ENCODE data around the gene ARHGAP27. TPM values are rescaled to one million over a fixed set of nuclear protein-coding genes. Genes with fewer than 3 reads are reported as not detected.
A peak's percentile ranks its signal among the peaks of the same experiment; 100 is the strongest.
"Not testable (repeated sequence)": the region's sequence is repeated elsewhere in the genome, so short reads cannot be mapped to it uniquely, and the experiment has no call there.

Gene ARHGAP27, protein sequence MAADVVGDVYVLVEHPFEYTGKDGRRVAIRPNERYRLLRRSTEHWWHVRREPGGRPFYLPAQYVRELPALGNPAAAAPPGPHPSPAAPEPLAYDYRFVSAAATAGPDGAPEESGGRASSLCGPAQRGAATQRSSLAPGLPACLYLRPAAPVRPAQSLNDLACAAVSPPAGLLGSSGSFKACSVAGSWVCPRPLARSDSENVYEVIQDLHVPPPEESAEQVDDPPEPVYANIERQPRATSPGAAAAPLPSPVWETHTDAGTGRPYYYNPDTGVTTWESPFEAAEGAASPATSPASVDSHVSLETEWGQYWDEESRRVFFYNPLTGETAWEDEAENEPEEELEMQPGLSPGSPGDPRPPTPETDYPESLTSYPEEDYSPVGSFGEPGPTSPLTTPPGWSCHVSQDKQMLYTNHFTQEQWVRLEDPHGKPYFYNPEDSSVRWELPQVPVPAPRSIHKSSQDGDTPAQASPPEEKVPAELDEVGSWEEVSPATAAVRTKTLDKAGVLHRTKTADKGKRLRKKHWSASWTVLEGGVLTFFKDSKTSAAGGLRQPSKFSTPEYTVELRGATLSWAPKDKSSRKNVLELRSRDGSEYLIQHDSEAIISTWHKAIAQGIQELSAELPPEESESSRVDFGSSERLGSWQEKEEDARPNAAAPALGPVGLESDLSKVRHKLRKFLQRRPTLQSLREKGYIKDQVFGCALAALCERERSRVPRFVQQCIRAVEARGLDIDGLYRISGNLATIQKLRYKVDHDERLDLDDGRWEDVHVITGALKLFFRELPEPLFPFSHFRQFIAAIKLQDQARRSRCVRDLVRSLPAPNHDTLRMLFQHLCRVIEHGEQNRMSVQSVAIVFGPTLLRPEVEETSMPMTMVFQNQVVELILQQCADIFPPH
- 100 to 1,000 TPM in 1 of 6 donors, 10 to 100 TPM in 5; 46.1 to 243 (median 81.4) TPM for total RNA-seq

DNA sequence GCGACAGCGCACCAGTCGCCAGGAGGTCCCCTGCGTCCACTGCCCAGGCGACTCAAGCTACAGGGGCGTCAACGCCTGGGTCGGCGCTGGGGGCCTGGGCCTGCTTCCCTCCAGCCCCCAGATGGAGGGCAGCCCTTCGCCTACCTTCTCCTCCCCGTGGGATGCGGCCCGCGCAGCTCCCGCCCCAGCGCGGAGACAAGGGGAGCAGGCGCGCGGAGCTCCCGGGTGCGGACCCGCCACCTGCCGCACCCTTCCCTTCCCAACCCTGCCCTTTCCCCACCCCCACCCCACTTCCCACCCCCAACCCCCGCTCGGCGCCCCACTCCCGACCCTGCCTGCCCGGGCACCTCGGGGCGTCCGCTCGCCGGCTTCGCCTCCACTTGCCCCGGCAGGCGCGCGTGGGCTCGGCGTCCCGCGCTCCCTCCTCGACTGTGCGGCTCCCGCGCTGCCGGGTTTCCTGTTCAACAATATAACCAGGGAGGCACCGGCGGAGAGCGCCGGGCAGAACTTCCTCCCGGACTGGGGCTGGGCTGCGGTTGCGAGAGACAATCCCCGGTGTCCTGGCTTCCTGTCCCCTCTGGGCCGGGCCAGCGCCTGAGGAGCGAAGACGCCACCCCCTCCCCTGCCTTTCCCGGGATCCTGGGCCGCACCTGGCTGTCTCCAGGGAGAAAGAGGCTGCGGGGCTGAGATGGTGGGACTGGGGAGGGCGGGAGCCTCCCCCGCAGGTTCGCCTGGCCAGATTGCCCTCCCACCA lies at the start of gene ARHGAP27:
TSS of gene ARHGAP27 (minus strand) at position 466 of the 754 bp plus-strand sequence. CDS start 2,591 bp downstream, outside the sequence.
- H3K4me3 ChIP-seq = peak within 1 kb of the TSS; percentile 55 to 87 (median 74)
- TF ChIP-seq, protein P1, sequence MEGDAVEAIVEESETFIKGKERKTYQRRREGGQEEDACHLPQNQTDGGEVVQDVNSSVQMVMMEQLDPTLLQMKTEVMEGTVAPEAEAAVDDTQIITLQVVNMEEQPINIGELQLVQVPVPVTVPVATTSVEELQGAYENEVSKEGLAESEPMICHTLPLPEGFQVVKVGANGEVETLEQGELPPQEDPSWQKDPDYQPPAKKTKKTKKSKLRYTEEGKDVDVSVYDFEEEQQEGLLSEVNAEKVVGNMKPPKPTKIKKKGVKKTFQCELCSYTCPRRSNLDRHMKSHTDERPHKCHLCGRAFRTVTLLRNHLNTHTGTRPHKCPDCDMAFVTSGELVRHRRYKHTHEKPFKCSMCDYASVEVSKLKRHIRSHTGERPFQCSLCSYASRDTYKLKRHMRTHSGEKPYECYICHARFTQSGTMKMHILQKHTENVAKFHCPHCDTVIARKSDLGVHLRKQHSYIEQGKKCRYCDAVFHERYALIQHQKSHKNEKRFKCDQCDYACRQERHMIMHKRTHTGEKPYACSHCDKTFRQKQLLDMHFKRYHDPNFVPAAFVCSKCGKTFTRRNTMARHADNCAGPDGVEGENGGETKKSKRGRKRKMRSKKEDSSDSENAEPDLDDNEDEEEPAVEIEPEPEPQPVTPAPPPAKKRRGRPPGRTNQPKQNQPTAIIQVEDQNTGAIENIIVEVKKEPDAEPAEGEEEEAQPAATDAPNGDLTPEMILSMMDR (IDR thresholded peaks at IDR 0.05) = no peak
- TF ChIP-seq POLR2AphosphoS5 (IDR thresholded peaks at IDR 0.05) = peak; percentile 27 to 56
- TF ChIP-seq POLR2A (IDR thresholded peaks at IDR 0.05) = peak in 1 of 4 donors; percentile 47
- no peaks in the 10 kb centered on the region for H3K27me3 ChIP-seq
- ATAC-seq (ENCODE audit: low FRiP score in 2 of 2) (peak; percentile 1 to 46), DNase-seq (peak; percentile 84 to 89)
- H3K36me3 ChIP-seq = peaks cover 10 to 35% (median 25%) of the 10 kb centered on the region in 4 donors
- WGBS, 2 donors = 2% methylated on average over 34 of the region's 66 CpGs; no CpG with 5 or more reads in 1 of the 2 donors
- peaks cover 48 to 62% (median 54%) of the 10 kb centered on the region in 4 donors for H3K4me1 ChIP-seq
- peak within 1 kb of the TSS; percentile 87 to 90 (median 88) for H3K27ac ChIP-seq
- no peaks in the 10 kb centered on the region for H3K9me3 ChIP-seq

DNA sequence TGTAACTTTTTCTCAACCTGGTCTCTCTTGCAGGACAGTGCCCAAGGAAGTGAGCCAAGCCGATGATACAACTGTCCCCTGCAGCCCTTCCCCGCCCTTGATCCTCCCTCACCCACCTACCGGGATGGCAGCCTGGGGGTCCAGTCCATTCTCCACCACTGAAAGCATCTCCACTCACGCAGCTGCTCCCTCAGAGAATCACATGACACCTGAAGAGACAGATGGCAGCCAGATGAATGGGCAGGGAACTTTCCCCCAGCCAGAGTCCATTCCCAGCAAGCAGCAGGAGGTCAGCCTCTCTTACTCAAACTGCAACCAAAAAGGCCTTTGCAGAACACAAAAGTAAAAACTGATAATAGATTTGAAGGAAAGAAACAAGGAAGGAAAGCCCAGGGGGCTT lies 49.6 kb upstream of the ARHGAP27 start:
- H3K27me3 ChIP-seq; DNase-seq; ATAC-seq (ENCODE audit: low FRiP score in 2 of 2); H3K4me3 ChIP-seq; H3K27ac ChIP-seq; H3K36me3 ChIP-seq; H3K9me3 ChIP-seq: not testable (repeated sequence)
- peaks cover 6 to 24% (median 14%) of the 10 kb centered on the region in 4 donors for H3K4me1 ChIP-seq
- 100% methylated on average over 1 of the region's 4 CpGs; no CpG with 5 or more reads in 1 of the 2 donors for WGBS, 2 donors

DNA sequence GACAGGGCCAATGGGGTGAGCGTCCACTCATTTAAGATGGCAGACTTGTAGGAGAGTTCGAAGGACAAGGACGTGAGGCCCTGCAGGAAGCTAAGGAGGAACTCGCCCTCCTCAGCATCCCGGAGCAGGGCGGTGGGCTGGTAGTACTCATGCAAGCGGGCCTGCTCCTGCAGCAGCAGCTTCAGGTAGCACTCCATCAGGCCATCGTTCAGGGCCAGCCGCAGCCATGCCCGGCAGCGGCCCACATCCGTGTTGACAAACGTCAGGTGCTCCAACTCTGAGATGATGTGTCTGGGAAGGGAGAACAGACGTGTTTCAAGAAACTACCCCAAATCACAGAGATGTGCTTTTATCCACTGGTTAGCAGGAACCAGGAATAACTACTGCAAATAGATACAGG lies 42.8 kb upstream of the ARHGAP27 start:
- H3K9me3 ChIP-seq; H3K27me3 ChIP-seq; ATAC-seq (ENCODE audit: low FRiP score in 2 of 2); H3K27ac ChIP-seq; H3K4me3 ChIP-seq; H3K4me1 ChIP-seq: not testable (repeated sequence)
- WGBS, 2 donors = 95 to 96% methylated on average over 8 to 13 of the region's 14 CpGs
- H3K36me3 ChIP-seq = peaks cover 3 to 50% (median 20%) of the 10 kb centered on the region in 4 donors
- DNase-seq = peak in 1 of 2 donors; percentile 60

DNA sequence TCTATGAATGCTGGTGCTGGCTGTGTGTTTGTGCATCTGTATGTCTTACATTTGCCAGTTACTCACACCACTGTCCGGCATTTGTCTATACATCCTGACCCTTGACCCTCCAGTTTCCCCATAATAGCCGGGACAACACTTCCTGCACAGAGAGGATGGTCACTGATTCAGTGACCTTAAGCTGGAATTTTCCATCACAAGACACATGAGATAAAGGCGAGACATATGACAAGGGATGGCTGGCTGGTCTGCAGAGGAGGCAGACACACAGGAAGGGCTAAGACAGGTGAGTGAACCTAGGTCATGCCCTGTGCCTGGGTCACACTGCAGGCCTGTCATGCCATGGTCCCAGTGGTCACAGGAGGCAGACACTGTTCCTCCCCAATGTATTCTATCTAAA lies 39.6 kb upstream of the ARHGAP27 start:
- H3K4me1 ChIP-seq; H3K27ac ChIP-seq; DNase-seq; H3K9me3 ChIP-seq; ATAC-seq (ENCODE audit: low FRiP score in 2 of 2); H3K4me3 ChIP-seq; H3K27me3 ChIP-seq: not testable (repeated sequence)
- 70 to 86% methylated on average over 3 of the region's 3 CpGs for WGBS, 2 donors
- H3K36me3 ChIP-seq = peaks cover 3 to 60% (median 22%) of the 10 kb centered on the region in 4 donors

DNA sequence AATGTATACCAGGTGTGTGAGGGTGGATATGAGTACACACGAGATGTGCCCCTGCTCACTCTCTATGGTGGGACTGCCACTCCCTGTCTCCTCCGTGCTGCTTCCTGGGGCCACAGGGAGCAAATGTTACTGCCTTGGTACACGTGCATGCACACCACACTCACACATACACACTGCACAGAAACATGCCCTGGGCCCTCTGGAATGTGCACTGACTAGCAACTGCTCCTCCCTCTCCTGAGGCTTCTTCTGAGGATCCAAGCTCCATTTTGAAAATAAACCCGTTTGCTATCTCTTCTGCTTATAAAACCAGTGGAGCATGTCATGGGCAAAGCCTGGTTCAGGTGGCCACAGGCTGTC lies 36.5 kb upstream of the ARHGAP27 start:
- H3K27ac ChIP-seq; H3K4me3 ChIP-seq; H3K4me1 ChIP-seq; H3K27me3 ChIP-seq; H3K9me3 ChIP-seq; ATAC-seq (ENCODE audit: low FRiP score in 2 of 2); DNase-seq: not testable (repeated sequence)
- WGBS, 2 donors = 59 to 64% methylated on average over 3 to 4 of the region's 4 CpGs
- peaks cover 0 to 36% (median 12%) of the 10 kb centered on the region in 4 donors for H3K36me3 ChIP-seq

DNA sequence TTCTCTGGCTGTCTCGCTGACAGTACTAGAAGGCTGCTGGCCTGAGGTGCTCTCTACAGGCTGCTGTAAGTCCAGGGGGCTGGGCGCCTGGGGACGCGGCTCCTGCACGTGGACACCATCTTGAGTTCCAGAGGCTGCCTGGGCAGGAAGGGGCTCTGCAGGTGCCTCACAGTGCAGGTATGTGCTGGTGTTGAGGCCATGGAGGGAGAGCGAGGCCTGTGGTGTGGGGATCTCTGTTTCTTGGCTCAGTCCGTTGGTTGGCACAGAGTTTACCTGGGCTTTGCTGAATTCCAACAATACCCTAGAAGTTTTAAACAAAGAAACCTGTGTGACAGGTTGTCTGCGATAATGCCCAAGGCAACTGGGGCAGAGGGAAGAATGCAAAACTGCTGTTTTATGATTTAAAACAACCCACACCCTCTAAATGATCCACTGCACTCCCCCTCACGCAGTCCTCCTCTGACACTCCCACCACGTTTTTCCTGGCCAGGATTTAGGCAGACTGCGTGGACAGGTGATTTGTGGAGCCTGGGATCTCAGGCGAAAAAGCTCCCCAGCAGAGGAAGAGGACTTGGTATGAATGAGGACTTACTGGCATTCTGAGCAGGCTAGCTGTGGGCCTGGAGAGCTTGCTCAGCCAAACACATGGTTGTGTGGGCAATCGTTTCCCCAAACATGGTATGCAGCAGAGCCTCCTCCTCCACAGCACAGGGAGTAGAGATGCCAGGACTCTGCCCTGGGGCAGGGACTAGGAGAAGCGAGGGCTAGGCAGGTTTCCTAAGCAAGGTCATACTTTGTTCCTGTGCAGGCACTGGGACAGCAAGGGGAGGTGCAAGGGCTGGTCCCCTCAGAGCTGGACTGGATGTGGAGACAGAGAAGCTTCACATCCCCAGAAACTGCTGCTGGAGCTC lies 35.9 kb upstream of the ARHGAP27 start:
- not testable (repeated sequence) for H3K27me3 ChIP-seq, H3K4me1 ChIP-seq, H3K9me3 ChIP-seq, H3K27ac ChIP-seq, H3K4me3 ChIP-seq
- 87 to 89% methylated on average over 7 to 8 of the region's 14 CpGs for WGBS, 2 donors
- ATAC-seq (ENCODE audit: low FRiP score in 2 of 2) = peak in 1 of 2 donors; percentile 21
- peak in 1 of 2 donors; percentile 63 for DNase-seq
- peaks cover 0 to 30% (median 12%) of the 10 kb centered on the region in 4 donors for H3K36me3 ChIP-seq

Data from upper lobe of left lung (tissue), 6 donors.